LNCAP (cell line): Measurements from ENCODE around the gene LILRA1.

Source experiments
- CTCF ChIP-seq: fragments of 450-650 bp; IDR thresholded peaks from 2 replicates; pipeline ENCODE4 v1.5.1; 2017; ENCODE audit warnings: mild to moderate bottlenecking

Gene LILRA1

GRCh38 chr19:54633401-54633800 is 40.0 kb downstream of the LILRA1 start:
- TF ChIP-seq CTCF, result no peak

DNA sequence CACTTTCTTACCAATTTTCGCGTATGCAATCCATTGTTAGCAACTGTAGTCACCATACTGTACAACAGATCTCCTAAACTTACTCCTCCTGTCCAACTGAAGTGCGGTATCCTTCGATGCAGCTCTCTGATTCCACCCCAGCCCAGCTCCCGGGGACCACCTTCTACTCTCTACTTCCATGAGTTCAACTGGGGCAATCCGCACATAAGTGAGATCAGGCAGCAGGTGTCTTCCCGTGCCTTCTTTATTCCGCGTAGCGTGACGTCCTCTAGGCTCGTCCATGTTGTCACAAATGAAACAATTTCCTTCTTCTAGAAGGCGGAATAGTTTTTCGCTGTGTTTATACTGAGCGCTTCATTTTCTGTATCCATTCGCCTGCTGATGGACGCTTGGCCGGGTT is 45.3 kb downstream of the LILRA1 start:
- TF ChIP-seq CTCF, result no peak

DNA sequence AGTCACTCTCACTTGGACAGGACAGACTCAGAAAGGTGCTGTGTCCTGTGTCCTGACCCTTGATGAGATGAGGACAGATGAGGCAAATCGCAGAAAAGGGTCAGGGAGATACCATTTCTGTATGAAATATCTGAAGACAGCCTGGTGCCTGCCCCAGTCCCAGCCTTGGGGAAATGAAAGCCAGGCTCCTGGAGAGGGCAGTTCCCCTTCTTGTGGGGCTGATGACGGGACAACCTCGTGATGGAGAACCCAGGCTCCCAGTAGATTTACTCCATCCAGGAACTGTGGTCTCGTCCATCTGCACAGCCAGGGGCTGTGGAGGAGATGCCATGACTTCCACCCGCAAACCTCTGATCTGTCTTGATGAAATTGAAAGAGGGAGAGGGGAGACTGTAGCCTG is 50.6 kb downstream of the LILRA1 start:
- no peak for TF ChIP-seq CTCF

DNA sequence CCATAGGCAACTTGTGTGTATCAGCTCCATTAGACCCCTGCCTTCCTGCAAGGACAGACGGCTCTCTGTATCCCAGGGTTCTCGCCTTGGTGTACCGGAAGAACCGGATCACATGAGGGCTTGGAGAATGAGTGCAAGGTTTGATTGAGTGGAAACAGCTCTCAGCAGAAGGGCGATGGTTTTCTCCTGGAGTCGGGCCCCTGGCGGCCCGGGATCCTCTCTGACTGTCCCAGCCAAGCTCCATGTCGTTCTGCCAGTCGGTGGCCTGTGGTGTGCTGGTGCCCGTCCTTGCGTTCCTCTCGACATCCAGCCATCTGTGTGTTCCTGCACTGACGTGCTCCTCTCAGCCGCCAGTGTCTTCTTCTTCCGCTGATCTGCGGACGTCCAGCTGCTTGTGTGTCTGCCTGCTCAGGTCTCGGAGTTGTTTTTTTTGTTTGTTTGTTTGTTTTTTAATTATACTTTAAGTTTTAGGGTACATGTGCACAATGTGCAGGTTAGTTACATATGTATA is 53.0 kb downstream of the LILRA1 start:
- TF ChIP-seq CTCF, result no peak

DNA sequence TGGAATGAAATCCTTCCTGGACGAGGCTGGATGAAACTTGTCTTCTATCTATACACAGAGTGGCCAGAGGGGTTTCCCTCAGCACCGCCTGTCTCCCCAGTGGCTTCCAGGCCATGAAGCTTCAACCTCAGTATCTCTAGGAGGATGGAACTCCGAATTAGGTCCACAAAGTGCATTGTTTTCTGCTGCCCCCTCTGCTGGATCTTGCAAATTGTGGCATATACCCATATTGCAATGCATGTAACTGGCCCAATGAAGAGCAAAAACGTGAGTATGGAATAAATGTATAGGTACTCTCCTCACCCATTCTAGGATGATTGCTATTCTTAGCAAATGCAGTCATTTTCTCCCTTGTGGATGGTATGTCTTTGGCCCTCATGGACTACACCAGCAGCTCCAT is 54.7 kb downstream of the LILRA1 start:
- TF ChIP-seq CTCF, result no peak

GRCh38 chr19:54650108-54650655 is 56.8 kb downstream of the LILRA1 start:
- TF ChIP-seq CTCF, result no peak
